Suprapubic skin (tissue), 3 donors: ENCODE data around the gene SUFU.

Source experiments
- EP300 ChIP-seq: sonication (generic); formaldehyde crosslinking; IDR thresholded peaks from one replicate; pipeline ENCODE4 v1.6.1; 2017; ENCODE audit warnings: antibody characterized with exemption
- POLR2A ChIP-seq, 2 donors: fragments of 450-650 bp; IDR thresholded peaks; one replicate each; pipeline ENCODE4 v1.6.1; 2017; ENCODE audit warnings: antibody characterized with exemption in 2 of 2, mild to moderate bottlenecking in 2 of 2, moderate library complexity in 2 of 2
- TF ChIP-seq, protein P1 (sequence below), 2 donors: fragments of 200-600 bp in 1 of 2; fragments of 450-650 bp in 1 of 2; sonication (generic) in 1 of 2; IDR thresholded peaks; one replicate each; pipeline ENCODE4 v1.5.1; 2016 to 2019; ENCODE audit warnings: antibody characterized with exemption in 2 of 2, mild to moderate bottlenecking in 1 of 2, moderate library complexity in 1 of 2

DNA sequence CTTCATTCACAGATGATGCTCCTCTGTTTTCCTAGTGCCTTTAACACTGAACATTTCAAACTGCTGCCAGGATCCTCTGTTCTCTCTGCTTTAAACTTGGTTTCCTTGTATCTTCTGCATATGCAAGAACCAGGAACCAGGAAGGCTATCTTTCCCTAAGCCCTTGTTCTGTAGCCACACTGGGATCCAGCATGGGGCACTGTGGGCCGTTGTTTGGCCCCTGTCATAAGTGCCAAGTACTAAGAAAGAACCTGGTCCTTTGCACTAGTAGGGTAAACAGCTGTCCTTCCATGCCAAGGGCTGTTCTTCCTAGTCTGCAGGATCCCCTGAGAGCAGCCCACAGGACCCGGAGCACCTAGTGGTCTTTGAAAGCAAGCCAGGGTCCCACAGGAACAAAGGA, 91.5 kb downstream of the SUFU start:
- TF ChIP-seq, protein P1, sequence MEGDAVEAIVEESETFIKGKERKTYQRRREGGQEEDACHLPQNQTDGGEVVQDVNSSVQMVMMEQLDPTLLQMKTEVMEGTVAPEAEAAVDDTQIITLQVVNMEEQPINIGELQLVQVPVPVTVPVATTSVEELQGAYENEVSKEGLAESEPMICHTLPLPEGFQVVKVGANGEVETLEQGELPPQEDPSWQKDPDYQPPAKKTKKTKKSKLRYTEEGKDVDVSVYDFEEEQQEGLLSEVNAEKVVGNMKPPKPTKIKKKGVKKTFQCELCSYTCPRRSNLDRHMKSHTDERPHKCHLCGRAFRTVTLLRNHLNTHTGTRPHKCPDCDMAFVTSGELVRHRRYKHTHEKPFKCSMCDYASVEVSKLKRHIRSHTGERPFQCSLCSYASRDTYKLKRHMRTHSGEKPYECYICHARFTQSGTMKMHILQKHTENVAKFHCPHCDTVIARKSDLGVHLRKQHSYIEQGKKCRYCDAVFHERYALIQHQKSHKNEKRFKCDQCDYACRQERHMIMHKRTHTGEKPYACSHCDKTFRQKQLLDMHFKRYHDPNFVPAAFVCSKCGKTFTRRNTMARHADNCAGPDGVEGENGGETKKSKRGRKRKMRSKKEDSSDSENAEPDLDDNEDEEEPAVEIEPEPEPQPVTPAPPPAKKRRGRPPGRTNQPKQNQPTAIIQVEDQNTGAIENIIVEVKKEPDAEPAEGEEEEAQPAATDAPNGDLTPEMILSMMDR (IDR thresholded peaks at IDR 0.05) = no peak
- TF ChIP-seq POLR2A (IDR thresholded peaks at IDR 0.05) (no peak), EP300 (no peak)
